NCI-H187 treated with DMSO at 0.1 percent for 48 hours (cell line): ENCODE data around the gene INAVA.
"Not testable (repeated sequence)": the region's sequence is repeated elsewhere in the genome, so short reads cannot be mapped to it uniquely, and the experiment has no call there.

Experiments
- DNase-seq: peaks from one replicate; lab custom pipeline; 2025; lab: John Stamatoyannopoulos, UW

Gene INAVA

GRCh38 chr1:200899015-200899386, 4.3 kb downstream of the INAVA start:
- DNase-seq, result no peak

- no peak for DNase-seq
Measured at GRCh38 chr1:200899451-200899915, 4.8 kb downstream of the INAVA start.

DNA sequence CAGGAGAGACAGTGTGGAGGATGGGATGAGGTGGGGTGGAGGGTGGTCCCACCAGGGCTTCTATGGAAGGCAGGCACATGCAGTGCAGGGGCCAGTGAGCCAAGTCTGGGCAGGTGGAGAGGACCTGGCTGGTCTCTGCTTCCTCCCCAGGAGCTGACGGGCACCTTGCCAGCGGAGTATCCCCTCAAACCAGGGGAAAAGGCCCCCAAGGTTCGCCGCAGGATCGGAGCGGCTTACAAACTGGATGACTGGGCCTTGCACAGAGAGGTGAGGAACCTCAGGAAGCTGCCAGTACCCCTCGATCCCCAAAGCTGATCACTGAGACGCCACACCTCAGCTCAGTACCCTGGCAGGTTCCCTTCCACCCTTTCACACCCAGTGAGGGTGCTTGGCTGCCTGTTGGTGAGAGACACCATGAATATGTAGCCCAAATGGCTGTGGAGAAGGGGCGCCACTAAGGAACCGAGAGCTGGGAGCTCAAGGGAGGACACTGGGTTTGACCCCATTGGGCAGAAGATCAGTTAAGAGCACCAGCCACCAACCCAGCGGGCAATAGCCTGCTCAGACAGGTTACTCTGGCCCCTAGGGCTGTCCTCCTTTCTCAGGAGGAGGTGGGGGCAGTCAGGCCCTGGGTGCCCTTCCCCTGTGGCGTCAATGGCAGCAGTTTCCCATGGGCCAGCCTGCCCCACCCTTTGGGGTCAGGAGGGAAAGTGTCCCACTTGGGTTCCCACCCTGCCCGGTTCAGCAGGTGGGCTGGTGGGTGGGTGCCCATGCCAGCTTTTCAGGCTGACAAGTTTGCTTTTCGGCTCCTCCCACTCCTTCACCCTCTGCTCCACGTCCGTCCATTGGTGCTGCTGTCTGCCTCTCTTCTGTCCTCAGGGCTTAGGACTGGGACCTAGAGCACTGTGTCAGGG, 5.5 kb downstream of the INAVA start:
- no peak for DNase-seq

DNA sequence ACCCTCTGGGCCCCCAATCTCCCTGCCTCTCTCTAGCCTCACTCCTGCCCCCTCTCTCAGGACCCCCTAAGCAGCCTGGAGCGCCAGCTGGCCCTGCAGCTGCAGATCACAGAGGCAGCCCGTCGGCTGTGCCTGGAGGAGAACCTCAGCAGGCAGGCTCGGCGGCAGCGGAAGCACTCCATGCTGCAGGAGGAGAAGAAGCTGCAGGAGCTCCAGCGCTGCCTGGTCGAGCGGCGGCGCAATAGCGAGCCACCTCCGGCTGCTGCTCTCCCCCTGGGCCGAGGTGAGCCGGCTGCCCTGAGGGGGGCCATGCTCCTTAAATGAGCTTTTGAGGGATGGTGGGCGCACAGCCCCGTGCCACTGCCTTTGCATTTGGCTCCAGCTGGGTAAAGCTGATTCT, 6.2 kb downstream of the INAVA start:
- no peak for DNase-seq

GRCh38 chr1:200901350-200901749, 6.7 kb downstream of the INAVA start:
- DNase-seq, result no peak

DNA sequence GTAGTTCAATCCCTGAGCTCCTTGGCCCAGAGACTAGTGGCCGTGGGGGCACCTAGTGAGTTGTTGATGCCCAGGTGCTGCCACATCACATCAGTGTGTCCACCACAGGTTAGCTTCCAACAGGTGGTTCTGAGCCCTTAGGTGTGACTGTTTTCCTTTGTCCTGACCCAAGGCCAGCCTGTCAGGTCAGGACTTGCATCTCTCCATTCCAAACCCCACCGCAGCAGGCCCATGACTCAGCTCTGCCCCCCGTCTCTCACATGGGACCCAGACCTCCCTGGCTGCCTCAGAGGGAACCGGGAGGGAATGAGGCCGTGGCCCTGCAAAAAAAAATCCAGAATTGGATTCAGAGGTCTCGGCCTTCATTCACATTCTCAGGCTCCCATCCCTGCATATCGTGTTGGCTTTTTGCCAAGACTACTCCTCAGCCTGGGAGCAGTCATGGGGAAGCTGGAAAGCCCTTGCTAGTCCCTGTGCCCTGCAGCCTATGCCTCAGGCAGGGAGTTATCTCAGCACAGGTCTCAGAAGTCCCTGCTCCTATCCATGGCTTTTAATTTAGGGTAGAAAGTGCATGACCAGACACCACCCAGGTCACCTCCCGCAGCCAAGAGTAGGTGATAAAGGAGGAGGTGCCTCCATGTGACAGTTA, 7.2 kb downstream of the INAVA start:
- DNase-seq, result no peak

GRCh38 chr1:200903793-200904192, 9.1 kb downstream of the INAVA start:
- no peak for DNase-seq

GRCh38 chr1:200904772-200905171, 10.1 kb downstream of the INAVA start:
- no peak for DNase-seq

DNA sequence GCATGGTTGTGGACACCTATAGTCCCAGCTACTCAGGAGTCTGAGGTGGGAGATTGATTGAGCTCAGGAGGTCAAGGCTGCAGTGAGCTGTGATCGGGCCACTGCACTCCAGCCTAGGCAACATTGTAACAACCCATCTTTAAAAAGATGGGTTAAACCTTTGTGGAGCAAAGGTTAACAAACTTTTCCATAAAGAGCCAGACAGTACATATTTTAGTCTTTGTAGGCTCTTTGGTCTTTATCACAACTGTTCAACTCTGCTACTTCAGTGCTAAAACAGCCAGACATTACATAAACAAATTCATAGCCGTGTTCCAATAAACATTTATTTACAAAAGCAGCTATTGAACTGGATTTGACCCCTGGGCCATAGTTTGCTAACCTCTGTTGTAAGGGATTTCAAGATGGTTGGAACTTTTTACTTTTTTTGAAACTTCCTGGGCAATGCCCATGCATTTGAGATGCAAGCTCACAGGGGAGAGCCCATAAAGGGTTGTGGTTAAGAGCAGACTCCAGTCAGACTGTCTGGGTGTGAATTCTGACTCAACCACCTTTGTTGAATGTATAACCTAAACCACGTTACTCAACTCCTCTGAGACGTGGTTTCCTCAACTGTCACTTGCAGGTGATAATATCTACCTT, 10.8 kb downstream of the INAVA start:
- DNase-seq, result no peak

DNA sequence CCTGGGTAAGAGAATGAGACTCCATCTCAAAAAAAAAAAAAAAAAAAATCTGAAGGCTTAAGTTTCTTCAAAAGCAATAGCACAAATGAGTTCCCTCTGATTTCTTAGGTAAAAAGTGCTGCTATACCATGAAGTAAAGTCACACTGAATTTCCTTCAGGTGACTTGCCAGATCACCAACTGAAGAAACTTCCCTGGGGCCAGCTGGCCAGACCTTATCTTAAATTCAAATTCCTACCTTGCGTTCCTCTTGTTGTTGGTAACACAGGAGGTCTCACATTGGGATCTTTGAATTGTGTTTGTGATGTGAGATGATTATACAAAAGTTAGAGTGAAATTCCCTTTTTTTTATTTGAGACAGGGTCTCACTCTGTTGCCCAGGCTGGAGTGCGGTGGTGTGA, 11.8 kb downstream of the INAVA start:
- no peak for DNase-seq

GRCh38 chr1:200907611-200908097, 13.0 kb downstream of the INAVA start:
- DNase-seq, result no peak

DNA sequence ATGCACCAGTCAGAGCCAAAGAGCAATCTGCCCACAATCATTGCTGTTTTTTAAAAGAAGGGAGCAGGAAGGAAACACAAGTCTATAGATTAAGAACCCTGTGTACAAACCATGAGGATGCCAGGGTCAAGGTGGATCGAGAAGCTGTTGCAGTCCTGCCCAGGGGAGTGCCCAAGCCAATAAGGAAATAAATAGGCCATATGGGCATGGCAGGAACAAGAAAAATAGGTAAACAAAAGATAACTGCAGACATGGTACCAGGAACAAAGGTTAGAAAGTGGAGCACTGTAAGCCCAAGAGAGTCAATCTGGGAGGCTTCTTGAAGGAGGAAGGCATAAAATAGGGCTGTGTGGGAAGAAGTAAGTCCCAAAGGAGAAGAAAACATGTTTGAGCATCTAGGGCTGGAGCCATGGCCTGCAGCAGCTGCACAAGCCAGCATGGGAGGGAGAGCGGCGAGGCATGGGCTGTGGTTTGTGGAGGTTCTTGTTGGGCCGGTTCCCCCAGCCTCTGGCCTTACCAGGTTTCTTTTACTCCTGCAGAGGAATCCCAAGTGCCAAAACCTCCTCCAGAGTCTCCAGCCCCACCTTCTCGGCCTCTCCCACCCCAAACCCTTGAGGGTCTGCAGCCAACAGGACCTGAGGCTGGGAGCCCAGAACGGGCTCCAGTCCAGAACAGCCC, 13.6 kb downstream of the INAVA start:
- no peak for DNase-seq

DNA sequence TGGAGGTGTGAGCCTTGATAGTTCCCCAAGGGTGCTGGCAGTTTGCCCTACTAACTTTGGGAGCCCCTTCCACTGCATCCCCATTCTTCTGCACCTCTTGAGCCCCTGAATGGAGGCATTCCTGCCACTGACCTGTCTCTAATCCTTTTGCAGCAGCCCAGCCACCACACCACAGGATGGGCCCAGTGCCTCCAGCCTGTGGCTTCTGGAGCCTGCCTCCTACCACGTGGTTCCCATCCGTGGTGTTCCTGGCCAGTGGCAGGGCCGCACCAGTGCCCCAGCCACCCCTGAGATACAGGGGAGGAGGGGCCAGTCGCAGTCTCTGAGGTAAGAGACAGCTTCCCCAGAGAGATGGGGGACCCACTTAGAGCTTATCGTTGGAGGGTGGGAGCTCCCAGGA, 14.4 kb downstream of the INAVA start:
- no peak for DNase-seq

DNA sequence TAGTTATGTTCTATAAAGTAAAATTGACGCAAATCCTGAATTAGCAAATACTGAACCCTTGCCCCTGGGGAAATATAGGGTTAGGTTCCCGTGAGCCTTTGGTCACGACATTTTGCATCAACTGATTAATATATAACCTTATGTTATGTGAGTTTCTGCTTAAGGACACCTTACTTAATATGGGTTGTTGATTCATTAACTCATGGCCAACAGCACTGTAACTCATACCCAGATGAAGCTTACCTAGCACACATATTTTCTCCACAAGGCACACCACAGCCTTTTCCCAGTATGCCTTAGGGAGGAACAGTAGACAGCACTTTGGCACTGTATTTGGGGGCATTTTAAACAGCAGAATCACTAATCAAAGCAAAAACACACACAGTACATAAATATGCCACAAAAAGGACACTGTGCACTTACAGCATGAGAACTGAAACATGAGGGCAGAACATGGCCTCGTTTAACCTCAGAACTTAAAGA, 15.1 kb downstream of the INAVA start:
- DNase-seq, result no peak

GRCh38 chr1:200911361-200911760, 16.7 kb downstream of the INAVA start:
- DNase-seq, result no peak

DNA sequence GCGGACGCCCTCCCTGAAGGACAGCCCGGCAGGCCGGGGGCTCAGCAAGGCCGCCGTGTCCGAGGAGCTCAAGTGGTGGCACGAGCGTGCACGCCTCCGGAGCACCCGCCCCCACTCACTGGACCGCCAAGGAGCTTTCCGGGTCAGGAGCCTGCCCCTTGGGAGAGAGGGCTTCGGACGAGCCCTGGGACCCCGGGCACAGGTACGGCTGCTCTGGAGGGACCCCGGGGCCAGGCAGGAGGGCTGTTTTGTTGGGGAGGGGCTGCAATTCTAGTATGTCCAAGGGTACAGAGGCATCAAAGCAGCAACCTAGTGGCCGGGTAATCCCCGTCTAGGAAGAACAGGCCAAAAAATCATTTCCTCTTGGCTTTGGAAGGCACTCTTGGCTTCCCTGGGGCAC, 17.2 kb downstream of the INAVA start:
- DNase-seq, result not testable (repeated sequence)

DNA sequence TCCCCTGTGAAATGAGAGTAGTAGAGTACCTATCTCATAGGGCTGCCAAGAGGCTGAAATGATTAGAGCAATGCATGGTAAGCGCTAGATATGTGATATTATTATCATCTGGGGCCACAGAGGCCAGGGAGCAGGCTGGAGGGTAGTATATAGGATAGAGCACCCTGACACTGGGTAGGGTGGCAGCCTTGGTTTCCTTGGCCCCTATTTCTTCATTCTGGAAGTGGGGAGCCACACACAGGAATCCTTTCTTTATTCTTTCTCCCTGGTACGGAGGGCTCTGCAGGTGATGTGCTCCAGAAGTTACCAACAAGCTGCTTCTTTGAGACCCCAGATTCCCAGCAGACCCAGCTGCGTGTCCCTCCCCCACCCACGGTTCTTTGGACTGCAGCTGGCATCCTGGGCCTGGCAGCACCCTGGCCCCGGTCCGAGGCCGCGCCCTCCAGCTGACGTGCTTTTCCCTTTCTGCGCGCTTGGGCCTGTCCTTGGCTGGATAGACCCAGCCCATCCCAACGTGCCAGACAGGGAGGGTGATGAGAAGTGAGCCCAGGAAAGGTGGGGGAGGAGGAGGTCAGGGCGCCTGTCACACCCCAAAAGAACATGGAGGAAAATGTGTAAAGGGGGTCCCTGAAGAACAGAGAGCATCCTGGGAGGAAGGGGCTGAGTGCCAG, 18.2 kb downstream of the INAVA start:
- DNase-seq, result no peak

DNA sequence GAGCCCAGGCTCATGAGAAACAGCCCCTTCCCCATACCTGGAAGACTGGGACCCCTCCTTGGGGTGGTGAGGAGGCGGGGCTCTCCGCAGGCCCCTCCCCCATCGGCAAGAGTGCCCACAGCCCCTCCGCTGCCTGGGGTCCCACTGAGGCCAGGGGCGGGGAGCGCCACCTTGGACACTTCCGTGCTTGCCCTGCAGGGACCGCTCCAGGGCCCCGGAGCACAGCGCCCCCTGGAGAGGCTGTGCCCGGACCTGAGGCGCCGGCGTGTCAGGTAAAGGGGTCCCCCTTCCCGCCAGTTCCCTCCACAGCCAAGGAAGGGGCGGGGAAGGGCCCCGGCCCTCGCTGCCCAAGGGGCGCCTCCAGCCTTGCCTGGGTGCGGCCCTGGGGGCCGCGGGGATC, 21.5 kb downstream of the INAVA start:
- no peak for DNase-seq

GRCh38 chr1:200916681-200917080, 22.0 kb downstream of the INAVA start:
- no peak for DNase-seq

DNA sequence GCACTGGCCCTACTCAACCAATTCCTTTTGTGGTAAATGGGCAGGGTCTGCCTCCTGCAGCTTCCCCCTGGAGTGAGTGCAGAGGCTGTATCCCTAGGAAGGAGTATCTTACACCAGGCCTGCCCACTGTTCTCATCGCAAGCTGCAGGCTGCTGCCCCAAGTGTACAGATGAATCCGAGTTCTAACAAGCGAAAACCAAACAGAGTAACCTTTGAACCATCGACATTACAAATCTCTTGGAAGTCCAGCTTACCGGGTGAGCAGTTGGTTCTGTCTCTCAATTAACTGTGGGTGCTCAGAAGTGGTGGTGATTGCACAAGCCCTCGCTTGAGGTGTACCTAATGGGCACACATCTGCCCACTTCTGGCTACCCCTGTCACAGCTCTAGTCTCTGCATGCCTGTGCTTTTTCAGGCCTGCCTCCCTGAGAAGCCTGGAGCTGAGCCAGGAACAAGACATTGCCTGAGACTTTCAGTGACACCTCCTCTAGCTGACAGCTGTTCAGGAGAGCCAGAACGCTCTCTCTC, 22.7 kb downstream of the INAVA start:
- DNase-seq, result no peak

DNA sequence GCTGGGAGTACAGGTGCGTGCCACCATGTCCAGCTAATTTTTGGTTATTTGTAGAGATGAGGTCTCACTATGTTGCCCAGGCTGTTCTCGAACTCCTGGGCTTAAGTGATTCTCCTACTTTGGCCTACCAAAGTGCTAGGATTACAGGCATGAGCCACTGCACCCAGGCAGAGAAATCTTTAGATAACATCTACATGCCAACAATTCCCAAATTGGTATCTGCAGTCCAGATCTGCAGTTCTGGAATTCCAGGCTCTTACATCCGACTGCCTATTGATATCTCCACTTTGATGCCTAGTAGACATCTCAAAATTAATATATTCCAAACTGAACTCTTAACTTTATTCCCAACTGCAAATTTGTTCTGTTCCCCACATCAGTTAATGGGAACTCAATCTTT, 23.3 kb downstream of the INAVA start:
- no peak for DNase-seq
